AG09319 (cell line): ENCODE data around the gene TK2.

Experiments
- DNase-seq: peaks from one replicate; pipeline ENCODE4 v3.0.0-alpha.2; 2010; ENCODE audit warnings: low read depth; ENCODE audit errors: extremely low read depth
- CTCF ChIP-seq: IDR thresholded peaks from 2 replicates; pipeline ENCODE4 v1.5.1; 2011; ENCODE audit warnings: low read depth, mild to moderate bottlenecking, inconsistent platforms, low read length, moderate library complexity

Gene TK2

GRCh38 chr16:66493490-66494401, 56.2 kb downstream of the TK2 start:
- TF ChIP-seq CTCF = no peak
- no peak for DNase-seq

GRCh38 chr16:66491716-66492064, 58.2 kb downstream of the TK2 start:
- TF ChIP-seq CTCF = no peak
- no peak for DNase-seq

DNA sequence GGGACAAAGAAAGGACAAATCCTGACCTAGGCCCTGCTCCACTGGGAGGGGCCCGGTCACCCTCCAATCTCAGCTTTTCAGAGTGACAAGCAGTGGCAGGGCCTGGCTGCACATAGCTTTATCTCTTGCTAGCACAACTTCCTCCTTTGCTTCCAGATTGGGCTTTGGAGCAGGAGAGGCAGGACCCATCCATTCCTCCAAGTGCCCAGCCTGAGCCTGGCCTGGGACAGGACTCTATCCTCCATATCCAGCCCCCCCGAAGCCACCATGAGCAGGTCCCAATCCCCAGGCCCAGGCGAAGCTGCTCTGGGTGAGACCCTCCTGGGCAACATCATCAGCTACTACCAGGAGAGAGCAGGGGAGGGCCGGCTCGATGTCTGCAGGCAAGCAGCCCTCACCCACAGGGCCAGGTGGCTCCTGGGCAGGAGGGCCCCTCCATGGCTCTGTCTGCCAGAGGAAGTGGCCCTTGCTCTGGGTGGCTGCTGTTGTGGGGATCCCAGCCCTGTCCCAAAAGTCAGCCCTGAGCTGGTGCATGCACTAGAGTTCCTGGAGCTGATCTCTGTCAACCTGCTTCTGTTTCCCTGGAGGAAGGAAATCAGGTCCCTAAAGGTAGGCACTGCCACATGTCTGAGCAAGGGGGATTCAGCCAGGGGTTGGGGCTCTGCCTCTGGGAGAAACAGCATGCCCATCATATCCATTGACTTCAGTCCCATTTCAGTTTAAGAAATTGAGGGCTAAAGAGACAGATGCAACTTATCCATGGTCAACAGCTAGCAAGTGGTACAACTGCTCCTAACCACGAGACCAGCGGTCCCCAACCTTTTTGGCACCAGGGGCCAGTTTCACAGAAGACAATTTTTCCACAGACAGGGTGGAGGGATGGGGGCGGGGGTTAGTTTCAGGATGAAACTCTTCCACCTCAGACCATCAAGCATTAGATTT, 58.9 kb downstream of the TK2 start:
- TF ChIP-seq CTCF = no peak
- DNase-seq = no peak

GRCh38 chr16:66489818-66490217, 60.1 kb downstream of the TK2 start:
- no peak for TF ChIP-seq CTCF
- no peak for DNase-seq

- no peak for DNase-seq
- TF ChIP-seq CTCF = no peak
Observed at GRCh38 chr16:66489385-66489784, 60.5 kb downstream of the TK2 start.

- TF ChIP-seq CTCF = no peak
- DNase-seq = no peak
Observed at GRCh38 chr16:66488505-66488904, 61.4 kb downstream of the TK2 start.

GRCh38 chr16:66487580-66488275, 62.2 kb downstream of the TK2 start:
- no peak for TF ChIP-seq CTCF
- DNase-seq = no peak
